NCI-H2107 treated with DMSO at 0.1 percent for 48 hours (cell line): ENCODE results near the gene PSMD13.

Experiments
- DNase-seq: peaks from one replicate; lab custom pipeline; 2025; ENCODE audit not compliant: unreplicated experiment; lab: John Stamatoyannopoulos, UW

PSMD13 gene

GRCh38 chr11:203945-204586, 32.7 kb upstream of the PSMD13 start:
- DNase-seq: no peak

- no peak for DNase-seq
These were observed 32.1 kb upstream of the PSMD13 start for GRCh38 chr11:204587-205109.

- no peak for DNase-seq
These were observed 31.4 kb upstream of the PSMD13 start for GRCh38 chr11:205221-206001.

- DNase-seq: no peak
These were observed 30.8 kb upstream of the PSMD13 start for GRCh38 chr11:206002-206384.

- no peak for DNase-seq
These were observed 30.1 kb upstream of the PSMD13 start for GRCh38 chr11:206526-207207.

GRCh38 chr11:207208-207862, 29.4 kb upstream of the PSMD13 start, which contains the start of the genes BET1L and RIC8A:
TSS of gene BET1L (minus strand) at chr11:207399. CDS start at chr11:207321, 78 bp downstream.
TSS of gene RIC8A (plus strand) at chr11:207708. CDS start at chr11:208855, 1,147 bp downstream.
- peak; percentile 82 for DNase-seq

- DNase-seq: no peak
These were observed 29.0 kb upstream of the PSMD13 start for GRCh38 chr11:207863-208180.

GRCh38 chr11:208181-208916, 28.4 kb upstream of the PSMD13 start:
- DNase-seq: peak; percentile 3

GRCh38 chr11:208917-209260, 27.9 kb upstream of the PSMD13 start:
- DNase-seq: no peak

- no peak for DNase-seq
These were observed 27.3 kb upstream of the PSMD13 start for GRCh38 chr11:209275-210121.

GRCh38 chr11:210122-210802, 26.5 kb upstream of the PSMD13 start:
- no peak for DNase-seq

GRCh38 chr11:210803-211180, 26.0 kb upstream of the PSMD13 start:
- no peak for DNase-seq

GRCh38 chr11:211295-211694, 25.5 kb upstream of the PSMD13 start:
- DNase-seq: no peak

GRCh38 chr11:211741-212140, 25.0 kb upstream of the PSMD13 start:
- DNase-seq: no peak

- no peak for DNase-seq
These were observed 24.4 kb upstream of the PSMD13 start for GRCh38 chr11:212150-213100.

GRCh38 chr11:213111-213510, 23.7 kb upstream of the PSMD13 start:
- DNase-seq: no peak

- no peak for DNase-seq
These were observed 22.7 kb upstream of the PSMD13 start for GRCh38 chr11:214083-214482.

- peak; percentile 79 for DNase-seq
These were observed 21.2 kb upstream of the PSMD13 start for GRCh38 chr11:215581-216037.
